ENCODE measurements around the gene NUP43.
"Not testable (repeated sequence)": the region's sequence is repeated elsewhere in the genome, so short reads cannot be mapped to it uniquely, and the experiment has no call there.

Gene NUP43

DNA sequence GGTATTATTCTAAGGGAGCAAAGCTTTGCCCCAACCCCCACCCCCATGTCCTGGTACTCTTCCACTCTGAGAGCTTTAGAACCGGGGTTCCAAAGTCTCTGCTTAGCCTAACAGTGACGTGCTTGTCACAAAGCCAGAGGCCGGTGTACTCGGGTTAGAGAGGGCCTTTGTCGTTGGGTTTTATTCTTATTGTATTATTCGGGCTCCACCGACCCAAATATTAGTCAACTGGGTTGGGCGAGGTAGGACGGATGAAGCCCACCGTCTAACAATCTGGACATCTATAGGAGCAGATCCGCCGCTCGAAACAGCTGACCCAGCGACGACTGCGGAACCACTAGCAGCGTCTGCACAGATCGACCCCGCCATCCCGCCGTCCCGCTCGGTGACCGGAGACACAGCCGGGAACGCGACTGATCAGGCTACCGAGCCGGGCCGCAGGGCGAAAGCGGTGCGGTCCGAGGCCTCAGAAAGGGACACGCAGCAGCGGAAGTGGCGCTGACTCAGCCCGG is 2.8 kb upstream of the NUP43 start:
- not testable (repeated sequence) for FAIRE-seq

- not testable (repeated sequence) for FAIRE-seq
Observed at GRCh38 chr6:149745252-149745651, 1.1 kb downstream of the NUP43 start.

DNA sequence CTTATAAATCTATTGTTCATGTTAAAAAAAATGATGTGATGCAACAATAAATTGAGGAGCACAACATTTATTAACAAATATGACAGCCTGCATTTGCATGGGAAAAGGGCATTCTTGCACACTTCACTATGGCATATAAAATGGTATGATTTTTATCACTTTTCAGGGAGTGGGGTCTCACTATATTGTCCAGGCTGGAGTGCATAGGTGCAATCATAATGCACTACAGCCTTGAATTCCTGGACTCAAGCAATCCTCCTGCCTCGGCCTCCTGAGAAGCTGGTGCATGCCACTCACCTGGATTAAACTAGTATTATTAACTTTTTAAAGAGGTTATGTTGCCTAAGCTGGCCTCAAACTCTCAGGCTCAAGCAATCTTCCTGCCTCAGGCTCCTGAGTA is 11.4 kb downstream of the NUP43 start:
- FAIRE-seq = no peak

- FAIRE-seq = no peak
Observed at GRCh38 chr6:149733089-149733720, 13.1 kb downstream of the NUP43 start.

DNA sequence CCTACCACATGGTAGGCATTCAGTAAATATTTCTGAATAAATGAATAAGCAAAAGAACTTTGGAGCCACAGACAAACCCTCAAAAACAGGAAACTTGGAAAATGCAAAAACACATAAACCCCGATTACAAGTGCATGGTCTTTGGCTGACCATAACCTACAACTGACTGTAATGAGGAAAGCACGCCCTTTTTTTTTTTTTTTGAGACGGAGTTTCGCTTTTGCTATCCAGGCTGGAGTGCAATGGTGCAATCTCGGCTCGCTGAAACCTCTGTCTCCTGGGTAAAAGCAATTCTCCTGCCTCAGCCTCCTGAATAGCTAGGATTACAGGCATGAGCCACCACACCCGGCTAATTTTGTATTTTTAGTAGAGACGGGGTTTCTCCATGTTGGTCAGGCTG is 16.5 kb downstream of the NUP43 start:
- no peak for FAIRE-seq

- FAIRE-seq = no peak
Observed at GRCh38 chr6:149728499-149729234, 17.7 kb downstream of the NUP43 start.

GRCh38 chr6:149727793-149728498 is 18.4 kb downstream of the NUP43 start:
- no peak for FAIRE-seq

GRCh38 chr6:149725785-149726184 is 20.5 kb downstream of the NUP43 start:
- FAIRE-seq = no peak

DNA sequence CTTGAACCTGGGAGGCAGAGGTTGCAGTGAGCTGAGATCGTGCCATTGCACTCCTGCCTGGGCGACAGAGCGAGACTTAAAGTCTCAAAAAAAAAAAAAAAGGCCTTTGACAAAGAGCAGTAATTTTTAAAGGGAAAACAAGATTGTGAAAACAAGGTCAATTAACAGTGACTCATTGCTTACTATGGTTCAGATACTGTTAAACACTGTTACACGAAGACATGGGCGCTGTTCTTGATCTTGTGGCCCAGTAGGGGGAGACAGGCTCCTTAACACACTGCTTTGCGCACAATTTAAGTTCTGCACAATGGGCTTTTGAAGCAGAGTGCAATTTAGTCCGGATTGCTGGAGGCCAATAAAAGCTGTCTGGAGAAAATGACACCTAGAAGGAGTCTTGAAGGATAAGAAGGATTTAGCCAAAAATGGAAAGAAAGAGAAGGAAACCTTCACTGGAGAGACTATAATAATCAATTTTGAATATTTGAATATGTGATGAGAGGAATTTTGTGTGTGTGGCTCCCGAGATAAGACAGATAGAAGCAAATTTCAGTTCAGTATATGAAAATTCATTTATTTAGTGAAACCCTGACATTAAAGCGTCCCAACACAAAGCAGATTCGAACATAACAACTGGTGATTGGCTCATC is 22.4 kb downstream of the NUP43 start:
- FAIRE-seq = no peak

DNA sequence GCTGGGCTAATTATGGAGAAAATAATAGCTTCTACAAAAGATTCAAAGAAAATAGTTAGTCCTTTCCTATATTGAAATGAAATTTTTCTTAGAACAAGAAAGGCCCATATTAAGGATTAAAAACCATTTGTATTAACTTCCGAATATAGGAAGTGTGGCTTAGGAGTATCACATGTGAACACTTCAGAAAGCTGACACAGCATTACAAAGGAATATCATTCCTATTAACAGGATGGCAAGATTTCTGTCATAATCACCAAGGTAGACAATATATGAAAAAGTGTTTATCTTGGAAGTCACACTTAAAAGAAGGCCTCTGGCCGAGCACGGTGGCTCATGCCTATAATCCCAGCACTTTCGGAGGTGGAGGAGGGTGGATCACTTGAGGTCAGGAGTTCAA is 23.1 kb downstream of the NUP43 start:
- FAIRE-seq = no peak

- no peak for FAIRE-seq
Observed at GRCh38 chr6:149719531-149719930, 26.8 kb downstream of the NUP43 start.

GRCh38 chr6:149717588-149718458 is 28.5 kb downstream of the NUP43 start, which contains the start of gene LATS1:
LATS1 (minus strand) TSS chr6:149718101; CDS start chr6:149702126, 15,975 bp downstream.
- FAIRE-seq = no peak

DNA sequence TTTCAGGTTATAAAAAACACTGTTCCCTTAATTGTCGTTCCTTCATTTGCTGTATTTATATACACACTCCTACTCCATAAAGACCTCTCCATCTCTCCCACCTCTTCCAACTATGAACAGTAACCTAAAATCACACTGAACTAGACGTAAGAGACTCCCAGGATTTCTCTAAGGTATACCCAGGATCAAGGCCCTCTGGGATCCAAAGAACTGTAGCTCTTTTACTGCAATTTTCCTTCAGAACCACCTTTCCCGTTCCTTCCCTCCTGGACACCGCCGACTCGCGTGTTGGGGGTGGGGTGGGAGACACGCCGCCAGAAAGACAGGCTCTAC is 29.1 kb downstream of the NUP43 start:
- no peak for FAIRE-seq

DNA sequence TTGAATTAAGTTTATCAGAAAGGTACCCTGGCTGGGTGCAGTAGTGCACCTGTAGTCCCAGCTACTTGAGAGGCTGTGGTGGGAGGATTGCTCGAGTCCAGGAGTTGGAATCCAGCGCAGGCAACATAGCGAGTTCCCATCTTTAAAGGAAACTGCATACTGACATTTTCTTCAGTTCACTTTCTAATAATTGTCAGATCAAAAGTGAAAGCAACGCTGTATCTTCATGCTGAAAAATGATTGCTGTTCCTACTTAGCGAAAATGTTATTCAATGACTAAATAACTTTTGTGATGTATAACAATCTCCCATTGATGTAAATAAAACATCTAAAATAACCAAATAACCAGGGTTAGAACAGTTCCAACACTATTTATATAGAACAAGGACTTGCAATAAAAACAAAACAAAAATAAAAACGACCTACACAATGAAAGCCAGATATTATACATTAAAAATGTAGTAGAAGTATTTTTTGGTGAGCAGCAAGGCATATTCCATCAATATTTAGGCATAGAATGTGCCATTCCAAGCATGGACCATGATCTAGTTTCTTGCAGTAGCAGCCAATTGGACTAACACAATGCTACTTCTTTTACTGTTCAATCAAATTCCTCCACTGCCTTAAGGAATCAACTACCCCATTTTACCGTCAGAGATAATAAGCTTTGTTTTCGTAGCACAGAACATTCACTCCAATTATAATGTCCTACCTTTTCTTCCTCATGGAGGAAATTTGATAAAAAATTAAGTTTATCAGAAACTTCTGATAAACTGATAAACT is 30.0 kb downstream of the NUP43 start:
- FAIRE-seq = no peak

DNA sequence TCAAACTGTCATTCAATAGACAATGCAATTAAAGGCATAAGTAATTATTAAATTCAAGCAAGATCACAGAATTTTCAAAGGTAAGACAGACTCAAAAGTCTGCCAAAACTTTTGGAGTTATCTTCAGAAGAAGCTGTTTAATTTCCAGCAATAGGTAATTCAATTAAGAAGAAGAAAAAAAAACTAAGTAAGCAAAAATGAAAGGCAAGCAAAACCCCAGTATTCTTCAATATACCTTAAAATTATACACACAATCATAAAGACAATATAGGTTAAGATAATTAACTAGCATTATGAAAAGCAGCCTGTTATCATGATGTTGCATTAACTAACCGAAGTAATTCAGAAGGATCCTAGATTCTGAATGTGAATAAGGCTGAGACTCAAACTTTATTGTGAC is 31.9 kb downstream of the NUP43 start:
- no peak for FAIRE-seq

DNA sequence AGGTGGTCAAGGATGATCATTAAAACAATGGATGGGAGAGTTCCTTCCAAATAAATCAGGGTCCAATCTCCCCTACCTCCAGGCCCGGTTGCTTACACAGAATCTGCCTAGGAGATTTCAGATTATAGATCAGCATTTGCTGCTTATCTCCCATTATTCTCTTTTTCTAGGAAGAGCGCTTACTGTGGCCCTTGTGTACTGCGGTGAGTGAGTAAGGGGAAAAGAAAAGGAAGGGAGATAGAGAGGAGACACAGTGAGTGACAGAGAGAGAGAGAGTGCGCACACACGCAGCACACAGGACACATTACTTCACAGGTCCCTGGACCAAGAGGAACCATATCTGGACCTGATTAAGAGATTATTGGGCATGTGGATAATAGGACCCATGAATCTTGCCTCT is 34.6 kb downstream of the NUP43 start:
- FAIRE-seq = no peak

DNA sequence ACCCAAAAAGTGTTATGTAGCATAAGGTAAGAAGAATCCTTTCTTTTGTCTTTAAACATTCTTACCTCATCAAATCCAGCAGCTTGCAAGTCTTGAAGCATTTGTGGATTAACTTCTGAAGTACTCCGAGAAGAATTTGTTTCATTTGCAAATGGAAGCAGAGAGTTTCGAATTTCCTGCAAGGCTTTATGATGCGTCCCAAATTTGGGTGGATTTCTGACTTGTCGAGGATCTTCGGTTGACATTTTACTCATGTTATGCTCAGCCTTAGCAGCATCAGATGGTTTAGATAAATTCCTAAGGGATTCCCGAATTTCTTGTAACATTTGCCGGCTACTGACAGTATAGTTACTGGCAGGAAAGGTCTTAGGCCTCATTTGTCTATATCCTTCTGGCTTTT is 44.6 kb downstream of the NUP43 start:
- FAIRE-seq = no peak

DNA sequence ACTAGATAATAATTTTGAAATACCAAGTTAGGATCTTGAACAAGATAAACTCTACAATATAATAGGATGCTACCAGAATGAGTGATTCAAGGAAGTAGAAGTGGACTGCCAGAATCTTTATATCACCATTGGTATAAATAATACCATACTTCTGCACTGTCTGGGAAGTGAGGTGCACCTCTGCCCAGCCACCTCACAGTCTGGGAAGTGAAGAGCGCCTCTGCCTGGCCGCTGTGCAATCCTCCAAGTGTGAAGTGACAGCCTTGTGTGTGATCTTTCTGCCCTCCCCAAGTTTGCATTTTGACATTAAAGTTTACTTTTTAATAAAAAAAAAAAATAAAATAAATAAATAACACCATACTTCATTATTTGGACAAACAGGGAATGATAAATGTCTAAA is 47.2 kb downstream of the NUP43 start:
- no peak for FAIRE-seq

GRCh38 chr6:149698175-149698574 is 48.2 kb downstream of the NUP43 start:
- FAIRE-seq = no peak

- FAIRE-seq = no peak
Observed at GRCh38 chr6:149696901-149697300, 49.4 kb downstream of the NUP43 start.

DNA sequence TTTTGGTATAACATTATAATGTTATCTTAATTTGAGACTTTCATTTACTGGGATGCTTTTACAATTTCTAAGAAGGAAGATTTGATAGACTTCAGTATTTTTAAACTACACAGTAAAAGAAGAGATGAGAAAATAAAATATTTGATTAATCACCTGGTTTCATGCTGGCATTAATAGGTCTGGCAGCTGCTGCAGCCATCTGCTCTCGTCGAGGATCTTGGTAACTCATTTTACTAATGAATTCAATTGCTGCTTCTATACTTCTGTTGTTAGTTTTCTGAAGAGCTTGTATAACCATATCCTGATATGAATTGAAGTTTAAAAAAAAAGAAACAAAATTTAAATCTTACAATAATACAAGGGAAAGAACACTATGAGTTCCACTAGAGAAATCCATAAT is 51.4 kb downstream of the NUP43 start:
- FAIRE-seq = no peak

All from colon (tissue), 2 donors.